GM19463 (cell line): Measurements from ENCODE around the gene HYAL3.
"Not testable (repeated sequence)": the region's sequence is repeated elsewhere in the genome, so short reads cannot be mapped to it uniquely, and the experiment has no call there.

Experiments used
- ATAC-seq: cut with Tn5 transposase; IDR thresholded peaks from one replicate; pipeline ENCODE4 v1.9.1; 2021; ENCODE audit warnings: mild to moderate bottlenecking, moderate library complexity; ENCODE audit not compliant: unreplicated experiment

HYAL3 gene

GRCh38 chr3:50292159-50293078 is 6.8 kb downstream of the HYAL3 start, which contains the start of gene IFRD2:
IFRD2 (minus strand) TSS chr3:50292429; CDS start chr3:50292274, 155 bp downstream.
- ATAC-seq: peak; percentile 94

GRCh38 chr3:50290161-50290641 is 9.0 kb downstream of the HYAL3 start:
- no peak for ATAC-seq

DNA sequence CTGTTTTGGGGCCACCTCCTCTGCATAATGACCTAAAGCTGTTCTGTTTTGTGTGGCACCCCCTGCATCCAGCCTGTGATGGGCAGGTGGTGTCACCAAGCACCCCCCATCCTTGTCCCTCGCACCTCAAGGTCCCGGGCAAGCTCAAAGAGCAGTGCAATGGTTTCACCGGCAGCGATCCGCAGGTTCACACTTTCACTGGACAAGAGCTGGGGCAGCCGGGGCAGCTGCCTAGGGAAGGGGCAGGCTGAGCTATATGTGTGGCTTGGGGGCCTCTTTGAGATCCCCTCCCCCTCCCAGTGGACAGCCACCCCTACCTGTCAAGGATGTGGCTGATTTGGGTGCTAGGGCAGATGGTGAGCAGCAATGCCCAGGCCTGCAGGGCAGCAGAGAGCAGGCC is 10.1 kb downstream of the HYAL3 start:
- ATAC-seq: no peak

- no peak for ATAC-seq
These were observed 10.7 kb downstream of the HYAL3 start for GRCh38 chr3:50288387-50289007.

DNA sequence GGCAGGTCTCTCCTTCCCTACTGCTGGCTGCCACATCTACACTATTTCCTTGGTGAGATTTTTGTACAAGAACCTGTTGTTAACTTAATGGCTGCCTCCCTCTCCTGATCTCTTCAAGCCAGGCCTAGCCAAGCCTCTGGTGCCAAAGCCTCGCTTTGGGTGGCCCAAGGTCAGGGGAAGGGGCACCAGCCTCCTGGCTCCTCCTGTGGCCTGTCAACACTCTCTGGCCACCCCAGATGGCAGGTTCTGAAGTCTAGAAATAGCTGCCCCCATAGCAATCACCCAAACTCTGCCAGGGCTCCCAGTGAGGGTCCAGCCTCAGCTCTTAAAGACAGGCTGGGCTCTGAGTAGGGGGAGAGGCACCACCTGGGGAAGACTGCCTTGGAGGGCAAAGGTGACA is 11.9 kb downstream of the HYAL3 start:
- ATAC-seq: no peak

DNA sequence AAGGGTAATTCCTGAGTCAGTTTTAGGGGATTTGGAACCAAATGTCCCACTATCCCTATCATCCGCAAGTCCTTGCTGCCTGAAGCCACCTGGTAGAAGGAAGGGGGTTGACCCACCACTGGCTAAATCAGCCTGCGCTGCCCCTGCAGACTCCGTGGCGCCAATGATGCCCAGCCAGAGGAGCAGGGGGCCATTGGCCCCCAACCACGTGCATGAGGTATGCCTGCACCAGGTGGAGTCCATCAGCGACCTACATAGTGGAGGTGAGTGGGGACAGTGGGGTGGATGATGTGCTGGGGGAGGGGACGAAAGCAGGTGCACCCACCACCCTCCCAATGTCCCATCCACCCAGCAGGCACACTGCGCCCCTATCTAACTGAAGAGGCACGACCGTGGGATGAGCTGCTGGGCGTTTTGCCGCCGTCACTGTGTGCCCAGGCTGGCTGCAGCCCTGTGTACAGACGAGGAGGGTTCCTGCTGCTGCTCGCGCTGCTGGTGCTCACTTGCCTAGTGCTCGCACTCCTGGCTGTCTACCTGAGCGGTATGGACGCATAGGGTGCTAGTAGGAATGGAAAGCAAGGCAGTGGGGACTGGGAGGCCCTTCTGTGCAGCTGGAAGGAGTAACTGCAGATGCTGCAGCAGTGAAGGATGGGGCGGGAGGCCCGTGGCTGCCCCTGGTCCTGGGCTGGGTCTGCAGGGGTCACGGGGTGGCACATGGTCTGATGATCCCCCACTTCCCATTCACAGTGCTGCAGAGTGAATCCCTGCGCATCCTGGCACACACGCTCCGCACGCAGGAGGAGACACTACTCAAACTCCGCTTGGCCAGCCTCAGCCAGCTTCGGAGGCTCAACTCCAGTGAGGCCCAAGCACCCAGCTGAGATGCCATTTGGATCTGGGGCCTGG is 12.6 kb downstream of the HYAL3 start:
- ATAC-seq: no peak

DNA sequence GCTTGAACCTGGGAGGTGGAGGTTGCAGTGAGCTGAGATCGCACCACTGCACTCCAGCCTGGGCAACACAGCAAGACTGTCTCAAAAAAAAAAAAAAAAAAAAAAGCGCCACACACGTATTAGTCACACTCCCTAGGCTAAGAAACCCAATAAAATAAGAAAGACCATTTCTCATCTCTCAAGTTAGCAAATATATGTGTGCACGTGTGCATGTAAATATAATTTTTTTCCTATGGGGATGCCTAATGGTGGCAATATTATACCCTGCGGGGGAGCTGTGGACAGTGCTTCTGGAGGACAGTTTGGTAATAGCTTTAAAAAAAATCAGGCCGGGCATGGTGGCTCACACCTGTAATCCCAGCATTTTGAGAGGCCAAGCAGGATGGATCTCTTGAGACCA is 15.1 kb downstream of the HYAL3 start:
- ATAC-seq: not testable (repeated sequence)

GRCh38 chr3:50279255-50280016 is 19.8 kb downstream of the HYAL3 start:
- ATAC-seq: no peak

DNA sequence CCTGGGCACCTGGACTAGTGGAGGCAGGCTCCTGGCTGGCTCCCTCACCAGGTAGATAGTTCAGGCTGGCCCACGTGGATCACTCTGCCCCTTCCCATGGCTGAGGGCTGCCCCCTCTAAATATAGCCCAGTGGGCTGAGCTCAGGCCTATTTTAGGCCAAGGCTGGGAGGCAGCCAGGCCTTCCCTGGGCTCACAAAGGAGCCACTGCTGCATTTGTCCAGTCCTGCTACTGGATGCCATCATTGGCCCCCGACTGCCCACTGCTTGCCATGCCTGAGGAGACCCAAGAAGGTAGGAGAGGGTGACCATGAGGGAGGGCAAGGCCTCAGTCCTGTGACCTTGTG is 20.4 kb downstream of the HYAL3 start, which contains the start of gene LSMEM2:
LSMEM2 (plus strand) TSS at position 208 of the 345 bp plus-strand sequence; CDS start at position 235, 27 bp downstream.
- no peak for ATAC-seq

- no peak for ATAC-seq
These were observed 20.9 kb downstream of the HYAL3 start for GRCh38 chr3:50278123-50278879.

- ATAC-seq: no peak
These were observed 22.5 kb downstream of the HYAL3 start for GRCh38 chr3:50276762-50277101.

GRCh38 chr3:50275996-50276761 is 23.0 kb downstream of the HYAL3 start:
- ATAC-seq: no peak

DNA sequence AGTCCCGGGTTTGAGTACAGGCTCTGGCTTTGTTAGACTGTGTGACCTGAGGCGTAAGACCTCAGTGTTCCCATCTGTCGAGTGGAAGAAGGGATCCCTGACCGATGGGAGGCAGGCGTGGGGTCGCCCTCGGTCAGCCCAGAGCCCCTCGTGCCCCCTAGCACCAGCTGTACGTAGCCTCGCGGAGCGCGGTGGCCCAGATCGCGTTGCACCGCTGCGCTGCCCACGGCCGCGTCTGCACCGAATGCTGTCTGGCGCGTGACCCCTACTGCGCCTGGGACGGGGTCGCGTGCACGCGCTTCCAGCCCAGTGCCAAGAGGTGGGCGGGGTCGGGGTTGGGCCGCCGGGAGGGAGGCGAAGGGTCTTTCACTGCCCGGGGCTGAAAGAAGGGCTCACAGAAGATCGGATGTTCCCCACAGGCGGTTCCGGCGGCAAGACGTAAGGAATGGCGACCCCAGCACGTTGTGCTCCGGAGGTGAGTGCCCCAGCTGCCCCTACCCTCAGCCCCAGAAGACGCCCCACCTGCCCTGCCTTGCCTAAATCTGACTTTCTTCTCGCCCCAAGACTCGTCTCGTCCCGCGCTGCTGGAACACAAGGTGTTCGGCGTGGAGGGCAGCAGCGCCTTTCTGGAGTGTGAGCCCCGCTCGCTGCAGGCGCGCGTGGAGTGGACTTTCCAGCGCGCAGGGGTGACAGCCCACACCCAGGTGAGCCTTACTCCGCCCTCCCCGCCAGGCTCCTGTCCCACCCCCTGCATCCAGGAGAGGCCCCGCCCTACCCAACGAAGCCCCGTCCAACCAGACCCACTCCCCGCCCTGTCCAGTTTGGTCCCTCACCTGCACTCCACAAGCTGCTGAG is 23.8 kb downstream of the HYAL3 start:
- no peak for ATAC-seq

GRCh38 chr3:50274371-50275104 is 24.7 kb downstream of the HYAL3 start:
- no peak for ATAC-seq

DNA sequence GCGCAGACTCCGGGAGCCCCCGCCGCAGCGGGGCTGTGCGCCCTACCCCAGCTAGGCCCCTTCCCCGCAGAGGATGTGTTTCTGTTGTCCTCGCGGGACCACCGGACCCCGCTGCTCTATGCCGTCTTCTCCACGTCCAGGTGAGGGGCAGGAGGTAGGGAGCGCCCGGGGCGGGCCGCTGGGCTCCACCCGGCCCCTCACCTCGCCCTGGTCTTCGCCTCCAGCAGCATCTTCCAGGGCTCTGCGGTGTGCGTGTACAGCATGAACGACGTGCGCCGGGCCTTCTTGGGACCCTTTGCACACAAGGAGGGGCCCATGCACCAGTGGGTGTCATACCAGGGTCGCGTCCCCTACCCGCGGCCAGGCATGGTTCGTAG is 25.5 kb downstream of the HYAL3 start:
- no peak for ATAC-seq

GRCh38 chr3:50272911-50273688 is 26.1 kb downstream of the HYAL3 start:
- peak; percentile 84 for ATAC-seq

DNA sequence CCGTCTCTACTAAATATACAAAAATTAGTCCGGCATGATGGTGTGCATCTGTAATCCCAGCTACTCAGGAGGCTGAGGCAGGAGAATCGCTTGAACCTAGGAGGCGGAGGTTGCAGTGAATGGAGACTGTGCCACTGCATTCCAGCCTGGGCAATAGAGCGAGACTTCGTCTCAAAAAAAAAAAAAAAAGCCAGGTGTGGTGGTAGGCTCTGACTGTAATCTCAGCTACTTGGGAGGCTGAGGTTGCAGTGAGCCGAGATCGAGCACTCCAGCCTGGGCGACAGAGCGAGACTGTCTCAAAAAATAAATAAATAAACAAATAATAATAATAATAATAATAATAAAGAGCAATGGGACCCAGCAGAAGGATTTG is 26.7 kb downstream of the HYAL3 start:
- ATAC-seq: not testable (repeated sequence)
